T-helper 9 cell (primary cell): ENCODE measurements around the gene PCK1.
"Not testable (repeated sequence)": the region's sequence is repeated elsewhere in the genome, so short reads cannot be mapped to it uniquely, and the experiment has no call there.

ENCODE experiments used
- DNase-seq: peaks from one replicate; pipeline ENCODE4 v3.0.0-alpha.2; 2020
- total RNA-seq, 2 donors: gene quantifications; one replicate each; lab custom pipeline; 2026; lab: John Stamatoyannopoulos, UW

The PCK1 gene
- total RNA-seq, result 0 reads per million in 2 donors

GRCh38 chr20:57560554-57561355, at the start of gene PCK1:
Gene PCK1 (plus strand): TSS chr20:57561110. CDS start chr20:57561412, 302 bp downstream.
- DNase-seq, result no peak

GRCh38 chr20:57511709-57512108, 49.2 kb upstream of the PCK1 start:
- not testable (repeated sequence) for DNase-seq

GRCh38 chr20:57512432-57512831, 48.5 kb upstream of the PCK1 start:
- no peak for DNase-seq

GRCh38 chr20:57513199-57513598, 47.7 kb upstream of the PCK1 start:
- DNase-seq, result no peak

GRCh38 chr20:57514273-57514751, 46.6 kb upstream of the PCK1 start:
- DNase-seq, result no peak

- no peak for DNase-seq
These were observed 43.0 kb upstream of the PCK1 start for GRCh38 chr20:57517904-57518303.

- DNase-seq, result no peak
These were observed 38.4 kb upstream of the PCK1 start for GRCh38 chr20:57522380-57523140.

- DNase-seq, result no peak
These were observed 37.1 kb upstream of the PCK1 start for GRCh38 chr20:57523782-57524181.

- no peak for DNase-seq
These were observed 36.3 kb upstream of the PCK1 start, which contains the start of gene CTCFL for GRCh38 chr20:57524511-57525176. Gene CTCFL (minus strand): TSS chr20:57525140. CDS start chr20:57524205, 935 bp downstream.

GRCh38 chr20:57525328-57526086, 35.4 kb upstream of the PCK1 start:
- no peak for DNase-seq

GRCh38 chr20:57526087-57526884, 34.6 kb upstream of the PCK1 start:
- DNase-seq, result no peak

GRCh38 chr20:57526885-57527460, 33.9 kb upstream of the PCK1 start:
- DNase-seq, result no peak

- DNase-seq, result no peak
These were observed 33.2 kb upstream of the PCK1 start for GRCh38 chr20:57527728-57528127.

- no peak for DNase-seq
These were observed 32.8 kb upstream of the PCK1 start for GRCh38 chr20:57528148-57528547.

- DNase-seq, result no peak
These were observed 31.7 kb upstream of the PCK1 start for GRCh38 chr20:57529160-57529585.

- DNase-seq, result no peak
These were observed 31.1 kb upstream of the PCK1 start for GRCh38 chr20:57529810-57530209.

GRCh38 chr20:57530327-57530981, 30.5 kb upstream of the PCK1 start:
- DNase-seq, result no peak

- no peak for DNase-seq
These were observed 28.8 kb upstream of the PCK1 start for GRCh38 chr20:57532104-57532503.

GRCh38 chr20:57535297-57535696, 25.6 kb upstream of the PCK1 start:
- DNase-seq, result no peak

GRCh38 chr20:57536120-57536708, 24.7 kb upstream of the PCK1 start:
- DNase-seq, result no peak
